ENCODE measurements around the gene TTC23.

TTC23 gene

GRCh38 chr15:99224372-99225214, 24.8 kb downstream of the TTC23 start:
- Histone ChIP-seq H3K4me3 (ENCODE audit: low read depth, low read length) (no peak overlapping the region), H3K27me3 (replicated peaks) (no peaks in the 10 kb centered on the region), H3K27ac (no peak overlapping the region), H3K36me3 (replicated peaks) (peaks cover 24% of the 10 kb centered on the region)
- DNase-seq: no peak
- no peak for TF ChIP-seq CTCF (IDR thresholded peaks at IDR 0.05; ENCODE audit: low read depth, low read length, missing control alignments)
- in situ Hi-C loops (cut with HindIII; ENCODE audit: low pct_ligation_motif_present, low sequenced_read_pairs): loop anchor here (25.0 kb wide), 1 partner anchor 112 kb away; the partner anchor contains the start of gene SYNM

- in situ Hi-C loops (cut with HindIII; ENCODE audit: low pct_ligation_motif_present, low sequenced_read_pairs): loop anchor here (25.0 kb wide), 1 partner anchor 101 kb away; the partner anchor contains the start of gene SYNM
- TF ChIP-seq CTCF (IDR thresholded peaks at IDR 0.05; ENCODE audit: low read depth, low read length, missing control alignments): peak; percentile 96
- peak; percentile 78 for DNase-seq
- Histone ChIP-seq H3K4me3 (ENCODE audit: low read depth, low read length) (no peak overlapping the region), H3K36me3 (replicated peaks) (peaks cover 10% of the 10 kb centered on the region), H3K27me3 (replicated peaks) (no peaks in the 10 kb centered on the region), H3K27ac (no peak overlapping the region)
These were observed 36.1 kb downstream of the TTC23 start for GRCh38 chr15:99213187-99213811.

GRCh38 chr15:99212406-99212805, 37.0 kb downstream of the TTC23 start:
- DNase-seq: peak; percentile 66
- no peak for TF ChIP-seq CTCF (IDR thresholded peaks at IDR 0.05; ENCODE audit: low read depth, low read length, missing control alignments)
- Histone ChIP-seq H3K36me3 (replicated peaks) (peaks cover 3% of the 10 kb centered on the region), H3K27ac (no peak overlapping the region), H3K27me3 (replicated peaks) (no peaks in the 10 kb centered on the region), H3K4me3 (ENCODE audit: low read depth, low read length) (no peak overlapping the region)
- in situ Hi-C loops (cut with HindIII; ENCODE audit: low pct_ligation_motif_present, low sequenced_read_pairs): loop anchor here (25.0 kb wide), 1 partner anchor 100 kb away; the partner anchor contains the start of gene SYNM

- peak; percentile 11 for DNase-seq
- H3K36me3 ChIP-seq (replicated peaks): peaks cover 3% of the 10 kb centered on the region
- no peak for TF ChIP-seq CTCF (IDR thresholded peaks at IDR 0.05; ENCODE audit: low read depth, low read length, missing control alignments)
- H3K27me3 ChIP-seq (replicated peaks): no peaks in the 10 kb centered on the region
- no peak overlapping the region for H3K27ac ChIP-seq
- in situ Hi-C loops (cut with HindIII; ENCODE audit: low pct_ligation_motif_present, low sequenced_read_pairs): loop anchor here (25.0 kb wide), 1 partner anchor 100 kb away; the partner anchor contains the start of gene SYNM
- no peak overlapping the region for H3K4me3 ChIP-seq (ENCODE audit: low read depth, low read length)
These were observed 37.5 kb downstream of the TTC23 start for GRCh38 chr15:99211926-99212325.

GRCh38 chr15:99210334-99210733, 39.0 kb downstream of the TTC23 start:
- H3K36me3 ChIP-seq (replicated peaks): peaks cover 1% of the 10 kb centered on the region
- DNase-seq: no peak
- no peak overlapping the region for H3K4me3 ChIP-seq (ENCODE audit: low read depth, low read length)
- H3K27ac ChIP-seq: no peak overlapping the region
- no peaks in the 10 kb centered on the region for H3K27me3 ChIP-seq (replicated peaks)
- in situ Hi-C loops (cut with HindIII; ENCODE audit: low pct_ligation_motif_present, low sequenced_read_pairs): loop anchor here (25.0 kb wide), 1 partner anchor 98 kb away; the partner anchor contains the start of gene SYNM
- TF ChIP-seq CTCF (IDR thresholded peaks at IDR 0.05; ENCODE audit: low read depth, low read length, missing control alignments): no peak

Data from brain microvascular endothelial cell (primary cell).